Measurements from ENCODE around the gene PTTG1IP.

DNA sequence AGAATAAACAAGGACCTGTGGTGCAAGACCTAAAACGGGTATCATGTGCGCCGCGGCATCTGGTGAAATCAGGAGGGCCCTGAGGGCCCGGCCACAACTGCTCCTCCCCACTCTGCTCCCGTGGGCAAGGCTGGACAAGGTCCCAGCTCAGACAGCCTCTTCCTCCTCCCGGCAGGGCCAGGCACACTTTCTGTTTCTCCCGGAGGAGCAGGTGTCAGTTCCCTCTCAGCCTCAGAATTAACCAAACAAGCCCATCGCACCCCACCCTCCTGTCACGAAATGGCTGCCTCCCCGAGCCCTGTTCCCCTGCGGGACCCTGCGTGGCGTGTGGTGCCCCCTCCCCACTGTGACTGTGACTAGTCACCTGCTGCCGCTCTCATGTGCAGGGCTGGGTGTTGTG is 15.2 kb downstream of the PTTG1IP start:
- TF ChIP-seq, protein P1, sequence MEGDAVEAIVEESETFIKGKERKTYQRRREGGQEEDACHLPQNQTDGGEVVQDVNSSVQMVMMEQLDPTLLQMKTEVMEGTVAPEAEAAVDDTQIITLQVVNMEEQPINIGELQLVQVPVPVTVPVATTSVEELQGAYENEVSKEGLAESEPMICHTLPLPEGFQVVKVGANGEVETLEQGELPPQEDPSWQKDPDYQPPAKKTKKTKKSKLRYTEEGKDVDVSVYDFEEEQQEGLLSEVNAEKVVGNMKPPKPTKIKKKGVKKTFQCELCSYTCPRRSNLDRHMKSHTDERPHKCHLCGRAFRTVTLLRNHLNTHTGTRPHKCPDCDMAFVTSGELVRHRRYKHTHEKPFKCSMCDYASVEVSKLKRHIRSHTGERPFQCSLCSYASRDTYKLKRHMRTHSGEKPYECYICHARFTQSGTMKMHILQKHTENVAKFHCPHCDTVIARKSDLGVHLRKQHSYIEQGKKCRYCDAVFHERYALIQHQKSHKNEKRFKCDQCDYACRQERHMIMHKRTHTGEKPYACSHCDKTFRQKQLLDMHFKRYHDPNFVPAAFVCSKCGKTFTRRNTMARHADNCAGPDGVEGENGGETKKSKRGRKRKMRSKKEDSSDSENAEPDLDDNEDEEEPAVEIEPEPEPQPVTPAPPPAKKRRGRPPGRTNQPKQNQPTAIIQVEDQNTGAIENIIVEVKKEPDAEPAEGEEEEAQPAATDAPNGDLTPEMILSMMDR (IDR thresholded peaks at IDR 0.05; ENCODE audit: low read length): no peak
- no peak for TF ChIP-seq EZH2 (IDR thresholded peaks at IDR 0.05; ENCODE audit: borderline replicate concordance, low read length)

Measured in OCI-LY1 (cell line).